ENCODE results near the gene EBLN1.

EBLN1 gene

DNA sequence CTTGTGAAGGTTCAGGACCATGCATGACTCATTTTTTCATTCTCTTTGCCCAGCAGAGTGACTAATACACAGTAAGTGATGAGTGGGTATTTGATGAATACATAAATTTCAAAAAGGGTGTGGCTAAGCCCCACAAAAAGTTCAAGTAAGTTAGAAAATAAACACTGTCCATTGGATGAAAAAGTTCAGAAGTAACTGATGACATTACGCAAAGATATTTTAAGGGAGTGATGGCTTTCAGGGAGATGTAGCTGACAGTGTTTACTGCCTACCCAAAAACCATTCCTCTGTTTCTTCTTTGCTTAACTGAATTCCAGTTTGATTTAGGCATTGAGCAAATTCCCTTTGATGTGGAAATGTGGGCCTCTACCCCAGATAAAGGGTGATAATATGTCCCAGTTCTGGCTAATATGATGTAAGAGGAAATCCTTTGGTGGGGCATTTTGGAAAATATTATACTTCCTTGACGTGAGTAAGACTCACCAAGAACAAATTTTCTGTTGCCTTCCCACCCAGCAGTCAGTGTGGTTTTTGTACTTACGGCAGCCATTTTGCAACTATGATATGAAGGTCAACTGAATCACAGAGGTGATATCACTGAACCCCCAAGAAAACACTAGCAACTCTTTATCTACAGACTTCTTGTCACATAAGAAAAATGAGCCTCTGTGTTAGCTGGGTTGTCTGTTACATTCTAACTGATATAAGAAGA, 29.0 kb upstream of the EBLN1 start:
- Mint-ChIP-seq H3K27ac (no peak overlapping the region), H3K9me3 (no peaks in the 10 kb centered on the region), H3K27me3 (ENCODE audit: low read depth) (peaks cover 12% of the 10 kb centered on the region), H3K36me3 (ENCODE audit: low read depth) (no peaks in the 10 kb centered on the region), H3K4me1 (peaks cover 5% of the 10 kb centered on the region), H3K4me3 (no peak overlapping the region)
- TF ChIP-seq, protein P1, sequence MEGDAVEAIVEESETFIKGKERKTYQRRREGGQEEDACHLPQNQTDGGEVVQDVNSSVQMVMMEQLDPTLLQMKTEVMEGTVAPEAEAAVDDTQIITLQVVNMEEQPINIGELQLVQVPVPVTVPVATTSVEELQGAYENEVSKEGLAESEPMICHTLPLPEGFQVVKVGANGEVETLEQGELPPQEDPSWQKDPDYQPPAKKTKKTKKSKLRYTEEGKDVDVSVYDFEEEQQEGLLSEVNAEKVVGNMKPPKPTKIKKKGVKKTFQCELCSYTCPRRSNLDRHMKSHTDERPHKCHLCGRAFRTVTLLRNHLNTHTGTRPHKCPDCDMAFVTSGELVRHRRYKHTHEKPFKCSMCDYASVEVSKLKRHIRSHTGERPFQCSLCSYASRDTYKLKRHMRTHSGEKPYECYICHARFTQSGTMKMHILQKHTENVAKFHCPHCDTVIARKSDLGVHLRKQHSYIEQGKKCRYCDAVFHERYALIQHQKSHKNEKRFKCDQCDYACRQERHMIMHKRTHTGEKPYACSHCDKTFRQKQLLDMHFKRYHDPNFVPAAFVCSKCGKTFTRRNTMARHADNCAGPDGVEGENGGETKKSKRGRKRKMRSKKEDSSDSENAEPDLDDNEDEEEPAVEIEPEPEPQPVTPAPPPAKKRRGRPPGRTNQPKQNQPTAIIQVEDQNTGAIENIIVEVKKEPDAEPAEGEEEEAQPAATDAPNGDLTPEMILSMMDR (IDR thresholded peaks at IDR 0.05; ENCODE audit: unreplicated experiment in 3 of 3): no peak

DNA sequence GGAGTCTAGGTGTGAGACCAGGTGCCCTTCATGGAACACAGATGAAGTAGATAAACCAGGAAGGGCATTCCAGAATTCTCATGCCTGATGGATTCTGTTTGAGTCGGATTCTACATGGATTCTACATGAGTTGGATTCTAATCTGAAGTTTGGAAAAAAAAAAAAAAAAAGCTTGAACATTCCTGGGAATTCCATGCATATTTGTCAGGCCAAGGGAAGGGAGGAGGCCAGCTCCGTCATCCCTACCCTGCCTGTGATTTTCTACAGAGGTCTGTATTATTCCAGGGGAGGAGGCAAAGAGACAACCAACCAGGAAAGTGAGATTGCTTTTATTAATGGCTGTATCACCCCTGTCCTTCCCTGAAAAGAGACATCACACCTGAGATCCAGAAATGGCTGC, 27.8 kb upstream of the EBLN1 start:
- no peaks in the 10 kb centered on the region for H3K4me1 Mint-ChIP-seq
- H3K27ac Mint-ChIP-seq: no peak overlapping the region
- peaks cover 4% of the 10 kb centered on the region for H3K9me3 Mint-ChIP-seq
- no peaks in the 10 kb centered on the region for H3K36me3 Mint-ChIP-seq (ENCODE audit: low read depth)
- H3K4me3 Mint-ChIP-seq: no peak overlapping the region
- TF ChIP-seq, protein P1 (IDR thresholded peaks at IDR 0.05; ENCODE audit: unreplicated experiment in 3 of 3): no peak
- H3K27me3 Mint-ChIP-seq (ENCODE audit: low read depth): peaks cover 4% of the 10 kb centered on the region

DNA sequence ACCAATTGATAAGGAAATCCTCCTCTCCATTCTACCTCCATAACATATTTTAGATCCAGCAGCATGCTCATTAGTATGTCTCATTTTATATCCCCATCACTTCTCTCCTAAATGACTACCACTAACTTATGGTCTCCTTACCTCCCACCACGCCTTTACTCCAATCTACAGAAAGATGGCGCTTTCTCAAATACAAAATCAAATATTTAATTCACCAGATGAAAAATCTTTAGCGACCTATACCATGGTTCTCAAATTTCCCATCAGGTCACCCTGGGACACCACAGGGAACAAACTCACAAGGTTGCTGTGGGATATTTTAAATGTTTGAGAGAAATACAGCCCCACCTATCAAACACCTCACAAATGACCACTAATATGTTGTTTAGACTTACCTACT, 27.0 kb upstream of the EBLN1 start:
- Mint-ChIP-seq H3K27ac (no peak overlapping the region), H3K27me3 (ENCODE audit: low read depth) (peaks cover 4% of the 10 kb centered on the region), H3K9me3 (peaks cover 4% of the 10 kb centered on the region), H3K4me1 (no peaks in the 10 kb centered on the region), H3K36me3 (ENCODE audit: low read depth) (no peaks in the 10 kb centered on the region), H3K4me3 (no peak overlapping the region)
- TF ChIP-seq, protein P1 (IDR thresholded peaks at IDR 0.05; ENCODE audit: unreplicated experiment in 3 of 3): no peak

DNA sequence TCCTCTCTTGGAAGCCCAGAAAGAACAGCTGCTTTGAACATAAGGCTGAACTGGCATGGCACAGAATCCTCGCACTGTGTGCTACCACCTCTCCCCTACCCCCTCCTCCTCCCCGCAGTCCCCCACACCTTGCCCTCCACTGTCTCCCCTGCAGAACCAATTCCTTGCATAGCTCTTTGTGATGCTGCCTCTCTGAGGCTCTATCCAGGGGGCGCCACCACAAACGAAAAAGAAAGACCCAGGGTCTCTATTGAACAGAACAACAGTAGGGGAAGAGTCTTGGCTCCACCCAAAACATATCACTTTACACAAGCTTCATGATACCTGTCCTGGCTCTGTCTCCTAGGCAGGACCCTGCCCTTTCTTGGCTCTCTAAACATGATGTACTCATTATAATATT, 26.2 kb upstream of the EBLN1 start:
- H3K36me3 Mint-ChIP-seq (ENCODE audit: low read depth): no peaks in the 10 kb centered on the region
- no peak overlapping the region for H3K4me3 Mint-ChIP-seq
- TF ChIP-seq, protein P1 (IDR thresholded peaks at IDR 0.05; ENCODE audit: unreplicated experiment in 3 of 3): no peak
- no peak overlapping the region for H3K27ac Mint-ChIP-seq
- peaks cover 4% of the 10 kb centered on the region for H3K9me3 Mint-ChIP-seq
- H3K27me3 Mint-ChIP-seq (ENCODE audit: low read depth): peaks cover 6% of the 10 kb centered on the region
- no peaks in the 10 kb centered on the region for H3K4me1 Mint-ChIP-seq

DNA sequence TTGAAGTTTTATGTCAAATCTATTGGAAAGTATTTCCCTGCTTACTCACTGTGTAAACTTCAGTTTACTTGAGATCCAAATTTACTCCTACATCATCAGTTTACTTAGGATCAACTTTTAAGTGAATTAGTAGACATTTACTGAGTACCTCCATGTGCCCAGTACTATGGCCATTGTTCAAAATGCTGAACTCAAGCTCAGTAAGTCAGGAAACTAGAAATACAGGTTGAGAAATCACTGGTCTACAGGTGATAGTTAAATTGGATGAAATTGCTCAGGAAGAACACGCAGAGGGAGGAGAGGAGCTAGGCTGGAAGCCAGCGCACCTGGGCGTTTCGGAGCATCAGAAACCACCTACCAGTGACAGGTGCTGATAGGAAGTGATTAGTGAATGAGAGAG, 25.5 kb upstream of the EBLN1 start:
- no peak overlapping the region for H3K4me3 Mint-ChIP-seq
- H3K36me3 Mint-ChIP-seq (ENCODE audit: low read depth): no peaks in the 10 kb centered on the region
- no peak overlapping the region for H3K27ac Mint-ChIP-seq
- peaks cover 4% of the 10 kb centered on the region for H3K27me3 Mint-ChIP-seq (ENCODE audit: low read depth)
- peaks cover 4% of the 10 kb centered on the region for H3K9me3 Mint-ChIP-seq
- TF ChIP-seq, protein P1 (IDR thresholded peaks at IDR 0.05; ENCODE audit: unreplicated experiment in 3 of 3): no peak
- no peaks in the 10 kb centered on the region for H3K4me1 Mint-ChIP-seq

DNA sequence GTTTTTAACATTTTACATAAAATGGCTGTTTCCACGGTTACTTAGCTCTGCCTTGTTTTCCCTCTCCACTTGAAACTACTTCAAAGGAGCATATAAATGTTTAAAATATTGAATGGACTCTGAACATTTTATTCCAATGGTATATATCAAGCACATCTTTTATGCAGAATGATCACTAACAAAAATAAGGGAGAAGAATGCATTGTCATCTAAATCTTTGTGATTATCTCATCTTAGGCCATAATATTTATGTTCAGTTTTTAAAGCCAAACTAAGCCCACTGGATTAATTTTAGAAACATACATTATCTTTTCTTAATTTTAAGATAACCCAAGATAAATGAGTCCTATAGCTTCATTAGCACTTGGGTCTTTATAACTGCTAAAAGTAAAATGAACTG, 13.4 kb upstream of the EBLN1 start:
- peaks cover 4% of the 10 kb centered on the region for H3K27me3 Mint-ChIP-seq (ENCODE audit: low read depth)
- peaks cover 4% of the 10 kb centered on the region for H3K4me1 Mint-ChIP-seq
- no peaks in the 10 kb centered on the region for H3K36me3 Mint-ChIP-seq (ENCODE audit: low read depth)
- no peaks in the 10 kb centered on the region for H3K9me3 Mint-ChIP-seq
- peak overlapping the region; percentile 91 to 96 (median 93) for H3K4me3 Mint-ChIP-seq
- peak overlapping the region; percentile 70 to 100 (median 76) for H3K27ac Mint-ChIP-seq
- TF ChIP-seq, protein P1 (IDR thresholded peaks at IDR 0.05; ENCODE audit: unreplicated experiment in 3 of 3): no peak
